Measurements from ENCODE around the gene WDR7. TPM values are rescaled to one million over a fixed set of nuclear protein-coding genes. Genes with fewer than 3 reads are reported as not detected.

WDR7 gene
- total RNA-seq, 2 experiments from 2014 or later = 16.0 to 19.0 TPM

- H3K4me3 Mint-ChIP-seq = no peak overlapping the region
- no peaks in the 10 kb centered on the region for H3K36me3 Mint-ChIP-seq (ENCODE audit: low read depth)
- ChIA-PET CTCF (interaction anchor here (1.0 to 1.2 kb wide), 2 partner anchors 9 to 78 kb away, joined by 3 to 5 read pairs; no protein-coding TSS in a partner anchor), POLR2A (no interaction called here)
- no peak for ATAC-seq
- DNase-seq = no peak
- no peak for TF ChIP-seq CTCF (IDR thresholded peaks at IDR 0.05)
- intact Hi-C loops (cut with micrococcal nuclease) = no loop called here
- no peaks in the 10 kb centered on the region for H3K27me3 Mint-ChIP-seq
- H3K27ac Mint-ChIP-seq = no peak overlapping the region
- no peaks in the 10 kb centered on the region for H3K9me3 Mint-ChIP-seq
- peaks cover 25% of the 10 kb centered on the region for H3K4me1 Mint-ChIP-seq (ENCODE audit: low read depth)
Measured at GRCh38 chr18:56711708-56712445, 60.7 kb downstream of the WDR7 start.

- ATAC-seq (no peak), DNase-seq (no peak)
- Mint-ChIP-seq H3K4me1 (ENCODE audit: low read depth) (peaks cover 30% of the 10 kb centered on the region), H3K27me3 (no peaks in the 10 kb centered on the region), H3K4me3 (no peak overlapping the region), H3K27ac (no peak overlapping the region), H3K9me3 (no peaks in the 10 kb centered on the region), H3K36me3 (ENCODE audit: low read depth) (no peaks in the 10 kb centered on the region)
- intact Hi-C loops (cut with micrococcal nuclease) = no loop called here
- no peak for TF ChIP-seq CTCF (IDR thresholded peaks at IDR 0.05)
- POLR2A ChIA-PET = no interaction called here
- CTCF ChIA-PET = interaction anchor here (1.2 kb wide), 1 partner anchor 10 kb away, joined by 5 read pairs; no protein-coding TSS in a partner anchor
Measured at GRCh38 chr18:56712761-56713160, 61.6 kb downstream of the WDR7 start.

- DNase-seq (no peak), ATAC-seq (no peak)
- H3K4me1 Mint-ChIP-seq (ENCODE audit: low read depth) = peaks cover 24% of the 10 kb centered on the region
- H3K9me3 Mint-ChIP-seq = no peaks in the 10 kb centered on the region
- intact Hi-C loops (cut with micrococcal nuclease) = no loop called here
- H3K4me3 Mint-ChIP-seq = no peak overlapping the region
- CTCF ChIA-PET = interaction anchor here (0.9 to 1.0 kb wide), 2 partner anchors 65 to 277 kb away, joined by 3 read pairs; no protein-coding TSS in a partner anchor
- POLR2A ChIA-PET = no interaction called here
- no peak overlapping the region for H3K27ac Mint-ChIP-seq
- H3K27me3 Mint-ChIP-seq = no peaks in the 10 kb centered on the region
- TF ChIP-seq CTCF (IDR thresholded peaks at IDR 0.05) = no peak
- H3K36me3 Mint-ChIP-seq (ENCODE audit: low read depth) = peaks cover 4% of the 10 kb centered on the region
Measured at GRCh38 chr18:56715121-56715520, 64.0 kb downstream of the WDR7 start.

GRCh38 chr18:56716692-56717146 is 65.6 kb downstream of the WDR7 start:
- ChIA-PET POLR2A (interaction anchor here (1.0 kb wide), 1 partner anchor 829 kb away, joined by 3 read pairs; no protein-coding TSS in a partner anchor), CTCF (no interaction called here)
- DNase-seq (no peak), ATAC-seq (peak; percentile 80)
- Mint-ChIP-seq H3K9me3 (no peaks in the 10 kb centered on the region), H3K27me3 (no peaks in the 10 kb centered on the region), H3K4me1 (ENCODE audit: low read depth) (peaks cover 24% of the 10 kb centered on the region), H3K4me3 (no peak overlapping the region), H3K36me3 (ENCODE audit: low read depth) (peaks cover 8% of the 10 kb centered on the region), H3K27ac (peak overlapping the region; percentile 46)
- intact Hi-C loops (cut with micrococcal nuclease) = no loop called here
- TF ChIP-seq CTCF (IDR thresholded peaks at IDR 0.05) = no peak

GRCh38 chr18:56721031-56721430 is 69.9 kb downstream of the WDR7 start:
- no peak for ATAC-seq
- no peak for TF ChIP-seq CTCF (IDR thresholded peaks at IDR 0.05)
- Mint-ChIP-seq H3K4me3 (no peak overlapping the region), H3K27ac (no peak overlapping the region), H3K9me3 (no peaks in the 10 kb centered on the region), H3K27me3 (no peaks in the 10 kb centered on the region), H3K4me1 (ENCODE audit: low read depth) (peaks cover 12% of the 10 kb centered on the region), H3K36me3 (ENCODE audit: low read depth) (peaks cover 35% of the 10 kb centered on the region)
- no peak for DNase-seq
- ChIA-PET CTCF (no interaction called here), POLR2A (no interaction called here)
- intact Hi-C loops (cut with micrococcal nuclease) = no loop called here

Data from activated CD8-positive, alpha-beta T cell treated with anti-CD3 and anti-CD28 coated beads for 36 hours (primary cell).